Mesenteric fat pad (tissue), 1 donor: ENCODE results near the gene EXOC3L4. TPM values are rescaled to one million over a fixed set of nuclear protein-coding genes. Genes with fewer than 3 reads are reported as not detected.
"Not testable (repeated sequence)": the region's sequence is repeated elsewhere in the genome, so short reads cannot be mapped to it uniquely, and the experiment has no call there.

ENCODE experiments used
- DNase-seq: peaks from one replicate; pipeline ENCODE4 v3.0.0-alpha.2; 2020; ENCODE audit warnings: low spot score
- long read RNA-seq: library from polyadenylated mRNA; unstranded; transcript quantifications from one replicate; pipeline ENCODE4 v2.0.0, GENCODE V29; 2020
- total RNA-seq: library from RNA; stranded (reverse); fragmentation: NEBNext Ultra II Directional; extraction: Animal tissue kit (Norgen Biotek cat#: 25700); gene quantifications from one replicate; pipeline ENCODE4 v1.2.1, GENCODE V29; 2021
- donor health status: DM: yes; HTN: yes; CAD: no.

Gene EXOC3L4
- total RNA-seq, result 2.0 TPM
- long read RNA-seq, partial matches to known transcripts, result 1 of 1 reads
- long read RNA-seq, other reads (novel, unspliced or antisense), result 0 of 1 reads

- no peak for DNase-seq
Observed at GRCh38 chr14:103094406-103095209, at the start of gene EXOC3L4. TSS of gene EXOC3L4 (plus strand) at chr14:103094725. CDS start at chr14:103100220, 5,495 bp downstream.

DNA sequence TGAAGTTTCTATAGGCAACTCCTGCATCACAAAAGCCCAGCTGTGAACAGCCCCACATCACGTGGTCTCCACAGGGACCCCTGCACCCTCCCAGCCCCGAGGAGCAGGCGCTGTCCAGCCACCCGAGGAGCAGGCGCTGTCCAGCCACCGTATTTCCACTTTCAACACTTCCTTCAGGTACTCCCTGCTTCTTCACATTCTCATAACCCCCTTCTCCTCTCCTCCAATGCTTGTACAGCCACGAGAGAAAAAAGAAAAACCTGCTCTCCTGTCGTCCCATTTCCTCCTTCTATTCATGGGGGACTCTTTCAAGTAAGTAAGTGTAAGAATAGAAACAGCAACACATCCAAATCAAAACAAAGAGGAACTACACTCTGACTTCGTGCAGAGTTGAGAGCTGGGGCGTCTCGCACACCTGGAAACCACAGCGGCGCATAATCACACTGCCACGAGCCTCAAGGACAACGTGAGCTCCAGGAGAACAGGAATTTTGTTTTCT, 49.1 kb upstream of the EXOC3L4 start:
- no peak for DNase-seq

DNA sequence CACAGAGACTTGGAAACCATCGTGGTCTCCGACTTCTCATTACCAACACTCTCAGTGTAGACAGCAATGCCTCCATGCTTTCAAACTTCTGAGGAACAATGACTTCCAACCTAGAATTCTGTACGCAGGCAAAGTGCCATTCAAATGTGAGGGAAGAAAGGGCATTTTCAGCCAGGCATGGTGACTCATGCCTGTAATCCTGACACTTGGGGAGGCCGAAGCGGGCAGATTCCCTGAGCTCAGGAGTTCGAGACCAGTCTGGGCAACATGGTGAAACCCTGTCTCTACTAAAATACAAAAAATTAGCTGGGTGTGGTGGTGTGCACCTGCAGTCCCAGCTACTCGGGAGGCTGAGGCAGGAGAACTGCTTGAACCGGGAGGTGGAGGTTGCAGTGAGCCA, 47.1 kb upstream of the EXOC3L4 start:
- not testable (repeated sequence) for DNase-seq

DNA sequence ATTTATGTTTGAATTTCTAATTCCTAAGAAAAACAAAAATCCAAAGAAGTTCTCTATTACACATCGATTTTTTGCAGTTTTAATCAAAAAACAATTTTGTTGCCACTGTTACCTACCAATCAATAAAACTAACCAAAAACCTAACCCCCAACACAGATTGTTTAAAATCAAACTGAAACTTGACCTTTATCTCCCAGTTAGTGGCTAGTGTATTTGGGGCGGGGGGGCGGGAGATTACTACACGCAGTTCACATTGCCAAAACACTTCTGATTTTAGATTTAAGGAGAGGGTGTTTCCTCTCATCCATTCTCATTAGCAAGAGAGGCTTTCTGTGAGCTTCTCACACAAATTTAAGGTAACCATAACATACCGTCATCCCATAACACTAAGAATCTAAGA, 43.6 kb upstream of the EXOC3L4 start:
- DNase-seq, result no peak

DNA sequence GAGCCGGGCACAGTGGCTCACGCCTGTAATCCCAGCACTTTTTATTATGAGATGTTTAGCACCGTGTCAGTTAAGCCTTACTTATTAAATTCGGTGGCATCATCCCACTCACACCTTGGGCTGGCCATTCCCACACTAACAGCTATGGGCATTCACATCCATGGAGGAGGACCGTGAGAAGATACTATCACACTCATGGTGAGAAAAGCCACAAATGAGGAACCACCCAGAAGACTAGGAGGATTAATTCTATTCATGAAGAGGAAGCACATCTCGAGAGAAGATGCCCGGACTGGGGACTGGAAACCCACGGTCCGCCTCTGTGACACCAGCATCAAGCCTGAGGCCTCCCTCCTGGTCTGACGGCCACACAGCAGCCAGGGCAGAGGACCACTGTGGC, 42.1 kb upstream of the EXOC3L4 start:
- peak; percentile 28 for DNase-seq

DNA sequence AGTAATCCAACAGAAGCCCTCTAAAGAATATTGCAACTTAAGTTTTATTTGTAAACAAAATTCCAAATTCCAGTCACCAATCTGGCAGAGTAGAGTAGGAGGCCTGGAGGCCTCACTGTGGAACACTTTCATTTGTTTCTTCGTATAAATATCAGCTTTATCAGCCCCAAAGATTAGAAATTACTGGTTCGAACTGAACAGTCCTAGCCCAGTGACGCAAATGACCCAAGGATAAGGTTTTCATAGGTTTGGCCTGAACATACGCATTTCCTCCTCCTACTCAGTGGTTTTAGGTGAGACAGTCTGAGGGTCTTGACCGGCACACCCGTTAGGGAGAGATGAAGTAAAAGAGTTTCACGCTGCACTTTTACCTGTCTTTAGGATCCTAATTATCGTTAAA, 38.8 kb upstream of the EXOC3L4 start:
- no peak for DNase-seq

- DNase-seq, result no peak
Observed at GRCh38 chr14:103056322-103057027, 38.0 kb upstream of the EXOC3L4 start.

GRCh38 chr14:103057028-103057371, 37.5 kb upstream of the EXOC3L4 start:
- no peak for DNase-seq

GRCh38 chr14:103057372-103058163, 37.0 kb upstream of the EXOC3L4 start, which contains the start of gene CDC42BPB:
TSS of gene CDC42BPB (minus strand) at chr14:103057549. CDS start at chr14:103057173, 376 bp downstream.
- peak; percentile 97 for DNase-seq

DNA sequence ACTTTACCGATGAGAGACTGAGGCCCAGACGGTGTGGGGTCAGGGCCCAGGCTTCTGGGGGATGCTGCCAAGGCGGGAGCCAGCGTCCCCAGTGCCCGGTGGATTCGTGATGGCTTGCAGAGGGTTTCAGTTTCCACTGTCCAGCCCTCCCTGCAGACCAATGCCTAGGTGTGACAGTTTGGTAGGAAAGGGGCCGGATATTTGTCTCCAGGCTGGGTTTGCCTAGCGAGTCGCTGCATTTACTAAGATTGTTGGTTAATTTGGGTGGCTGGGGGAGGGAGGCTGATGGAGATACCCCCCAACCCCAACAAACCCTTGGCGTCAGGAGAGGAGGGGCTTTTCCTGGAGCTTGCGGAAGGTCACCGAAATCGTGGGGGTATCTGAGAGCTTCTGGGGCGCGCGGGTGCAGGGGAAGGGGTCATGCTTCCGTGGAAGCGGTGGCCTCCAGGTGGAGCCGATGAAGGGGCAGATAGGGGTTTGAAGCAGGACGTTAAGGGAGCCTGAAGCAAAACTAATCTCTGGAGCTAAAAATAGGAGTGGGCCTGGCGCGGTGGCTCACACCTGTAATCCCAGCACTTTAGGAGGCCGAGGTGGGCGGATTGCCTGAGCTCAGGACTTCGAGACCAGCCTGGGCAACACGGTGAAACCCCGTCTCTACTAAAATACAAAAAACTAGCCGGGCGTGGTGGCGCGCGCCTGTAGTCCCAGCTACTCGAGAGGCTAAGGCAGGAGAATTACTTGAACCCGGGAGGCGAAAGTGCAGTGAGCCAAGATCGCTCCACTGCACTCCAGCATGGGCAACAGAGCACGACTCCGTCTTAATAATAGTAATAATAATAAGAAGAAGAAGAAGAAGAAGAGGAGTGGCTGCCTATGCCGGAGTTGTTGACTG, 36.1 kb upstream of the EXOC3L4 start:
- peak; percentile 82 for DNase-seq

DNA sequence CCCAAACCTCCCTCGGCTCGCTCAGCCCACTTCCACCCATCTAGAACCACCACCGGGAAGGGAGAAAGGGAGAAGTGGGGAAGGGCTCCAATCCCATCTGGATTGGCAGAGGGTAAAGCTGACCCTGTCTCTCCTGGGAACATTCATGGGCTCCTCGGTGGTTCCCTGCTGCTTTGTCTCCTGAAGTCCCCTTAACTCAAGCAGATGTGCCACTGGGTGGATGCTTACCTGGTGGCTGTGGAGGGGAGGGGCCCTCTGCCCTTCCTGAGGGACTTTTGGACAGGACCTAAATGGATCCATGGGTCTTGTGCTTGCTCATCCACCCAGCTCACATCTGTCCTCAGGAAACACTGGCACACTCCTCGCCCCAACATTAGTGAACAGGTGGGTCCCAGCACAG, 35.0 kb upstream of the EXOC3L4 start:
- DNase-seq, result no peak

- peak; percentile 18 for DNase-seq
Observed at GRCh38 chr14:103061482-103061976, 33.0 kb upstream of the EXOC3L4 start.

GRCh38 chr14:103064436-103064835, 30.1 kb upstream of the EXOC3L4 start:
- DNase-seq, result no peak

- no peak for DNase-seq
Observed at GRCh38 chr14:103064978-103065377, 29.5 kb upstream of the EXOC3L4 start.

DNA sequence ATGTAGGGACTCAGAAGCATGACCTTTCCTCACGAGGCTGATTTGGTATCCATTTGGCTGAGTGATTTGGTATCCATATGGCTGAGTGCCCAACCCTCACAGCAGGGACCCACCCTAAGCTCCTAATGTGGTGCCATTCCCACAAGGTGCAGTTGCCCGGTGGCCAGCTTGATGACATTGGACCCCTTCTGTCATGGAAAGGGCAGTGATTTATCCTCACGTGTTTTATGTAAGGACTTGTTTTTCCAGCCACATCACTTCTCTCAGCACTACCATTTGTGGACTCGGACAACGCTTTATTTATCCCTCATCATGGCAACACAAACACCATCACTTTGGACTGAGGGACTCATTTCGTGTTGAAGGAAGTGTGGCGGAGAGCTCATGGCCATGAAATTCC, 28.7 kb upstream of the EXOC3L4 start:
- DNase-seq, result peak; percentile 87

DNA sequence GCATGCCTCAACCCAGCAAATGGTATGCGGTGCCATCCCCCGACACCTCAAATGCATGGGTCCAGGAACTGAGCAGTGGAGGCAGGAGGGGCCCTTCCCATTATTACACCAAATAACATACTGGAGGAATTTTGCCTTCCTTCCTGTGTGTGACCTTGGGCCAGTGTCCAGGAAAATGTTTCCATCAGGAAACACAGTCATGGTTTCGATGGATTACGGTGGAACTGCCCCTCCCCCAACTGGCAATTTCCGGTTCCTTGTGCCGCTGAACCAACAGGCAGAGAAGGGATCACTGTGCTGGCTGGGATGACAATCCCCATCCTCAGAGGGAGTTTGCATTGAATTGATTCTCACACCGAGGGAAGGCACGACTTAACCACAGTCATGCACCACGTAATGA, 28.1 kb upstream of the EXOC3L4 start:
- DNase-seq, result peak; percentile 89

- DNase-seq, result peak; percentile 68
Observed at GRCh38 chr14:103067231-103067954, 27.1 kb upstream of the EXOC3L4 start.

GRCh38 chr14:103068351-103069073, 26.0 kb upstream of the EXOC3L4 start:
- DNase-seq, result no peak
